Mesothelial cell of epicardium (in vitro differentiated cells): ENCODE results near the gene C20orf204. TPM values are rescaled to one million over a fixed set of nuclear protein-coding genes. Genes with fewer than 3 reads are reported as not detected.

Source experiments
- DNase-seq, 2 experiments: peaks; one replicate each; pipeline ENCODE4 v3.0.0; 2021; ENCODE audit warnings: low spot score in 2 of 2; ENCODE audit not compliant: unreplicated experiment in 2 of 2
- H3K27ac Mint-ChIP-seq: 2 replicates; pipeline ENCODE4 v1.8.0; 2021; ENCODE audit warnings: mixed read lengths
- H3K27me3 Mint-ChIP-seq: 2 replicates; pipeline ENCODE4 v1.8.0; 2021; ENCODE audit warnings: low read depth, mixed read lengths
- H3K36me3 Mint-ChIP-seq: 2 replicates; pipeline ENCODE4 v1.8.0; 2021; ENCODE audit warnings: mixed read lengths
- H3K4me1 Mint-ChIP-seq: 2 replicates; pipeline ENCODE4 v1.8.0; 2021; ENCODE audit warnings: mixed read lengths
- H3K4me3 Mint-ChIP-seq: 2 replicates; pipeline ENCODE4 v1.8.0; 2021; ENCODE audit warnings: mild to moderate bottlenecking, moderate library complexity, mixed read lengths
- H3K9me3 Mint-ChIP-seq: 2 replicates; pipeline ENCODE4 v1.8.0; 2021; ENCODE audit warnings: mixed read lengths
- CTCF ChIP-seq: fragments of 200-600 bp; sonication (generic); IDR thresholded peaks from one replicate; pipeline ENCODE4 v1.5.0; 2021; ENCODE audit warnings: antibody characterized with exemption; ENCODE audit not compliant: unreplicated experiment
- total RNA-seq: library from RNA; stranded (reverse); gene quantifications from 3 replicates; pipeline ENCODE4 v1.2.1, GENCODE V29; 2021

Gene C20orf204
- total RNA-seq, 1 donor from 2014 or later = 4.2 TPM

GRCh38 chr20:64077541-64077875 lies 41.5 kb downstream of the C20orf204 start:
- Mint-ChIP-seq H3K27me3 (peaks cover 24% of the 10 kb centered on the region), H3K36me3 (no peaks in the 10 kb centered on the region), H3K27ac (no peak overlapping the region), H3K9me3 (no peaks in the 10 kb centered on the region), H3K4me3 (no peak overlapping the region), H3K4me1 (peaks cover 14% of the 10 kb centered on the region)
- no peak for DNase-seq
- TF ChIP-seq CTCF = no peak

- DNase-seq = no peak
- no peak overlapping the region for H3K27ac Mint-ChIP-seq
- no peak for TF ChIP-seq CTCF
- no peak overlapping the region for H3K4me3 Mint-ChIP-seq
- peaks cover 29% of the 10 kb centered on the region for H3K27me3 Mint-ChIP-seq
- peaks cover 14% of the 10 kb centered on the region for H3K4me1 Mint-ChIP-seq
- no peaks in the 10 kb centered on the region for H3K9me3 Mint-ChIP-seq
- no peaks in the 10 kb centered on the region for H3K36me3 Mint-ChIP-seq
Measured at GRCh38 chr20:64077876-64078551, 42.0 kb downstream of the C20orf204 start.

- TF ChIP-seq CTCF = no peak
- Mint-ChIP-seq H3K27ac (no peak overlapping the region), H3K9me3 (no peaks in the 10 kb centered on the region), H3K4me3 (peak overlapping the region; percentile 62), H3K36me3 (no peaks in the 10 kb centered on the region), H3K27me3 (peaks cover 33% of the 10 kb centered on the region), H3K4me1 (peaks cover 14% of the 10 kb centered on the region)
- no peak for DNase-seq
Measured at GRCh38 chr20:64078934-64079272, 42.9 kb downstream of the C20orf204 start.

- Mint-ChIP-seq H3K27ac (no peak within 1 kb of the TSS), H3K4me3 (peak within 1 kb of the TSS; percentile 71), H3K36me3 (no peaks in the 10 kb centered on the region), H3K27me3 (peaks cover 37% of the 10 kb centered on the region), H3K4me1 (peaks cover 17% of the 10 kb centered on the region), H3K9me3 (no peaks in the 10 kb centered on the region)
- DNase-seq = peak; percentile 58 to 73
- no peak for TF ChIP-seq CTCF
Measured at GRCh38 chr20:64079273-64080012, 43.5 kb downstream of the C20orf204 start, which contains the start of gene RGS19. TSS of gene RGS19 (minus strand) at chr20:64079518. CDS start at chr20:64076886, 2,632 bp downstream.

- Mint-ChIP-seq H3K4me1 (peaks cover 18% of the 10 kb centered on the region), H3K4me3 (peak within 1 kb of the TSS; percentile 71), H3K9me3 (no peaks in the 10 kb centered on the region), H3K36me3 (no peaks in the 10 kb centered on the region), H3K27ac (no peak within 1 kb of the TSS), H3K27me3 (peaks cover 44% of the 10 kb centered on the region)
- no peak for TF ChIP-seq CTCF
- DNase-seq = no peak
Measured at GRCh38 chr20:64080013-64080812, 44.2 kb downstream of the C20orf204 start, which contains the start of gene OPRL1. TSS of gene OPRL1 (plus strand) at chr20:64080082. CDS start at chr20:64092721, 12,639 bp downstream.
